CD4-positive, alpha-beta T cell treated with Interleukin-4 for 1 hour (primary cell): ENCODE data around the gene POLN.
"Not testable (repeated sequence)": the region's sequence is repeated elsewhere in the genome, so short reads cannot be mapped to it uniquely, and the experiment has no call there.

Experiments
- DNase-seq, 2 donors: peaks; one replicate each; pipeline ENCODE4 v3.0.0-alpha.2; 2020 to 2022

POLN gene

DNA sequence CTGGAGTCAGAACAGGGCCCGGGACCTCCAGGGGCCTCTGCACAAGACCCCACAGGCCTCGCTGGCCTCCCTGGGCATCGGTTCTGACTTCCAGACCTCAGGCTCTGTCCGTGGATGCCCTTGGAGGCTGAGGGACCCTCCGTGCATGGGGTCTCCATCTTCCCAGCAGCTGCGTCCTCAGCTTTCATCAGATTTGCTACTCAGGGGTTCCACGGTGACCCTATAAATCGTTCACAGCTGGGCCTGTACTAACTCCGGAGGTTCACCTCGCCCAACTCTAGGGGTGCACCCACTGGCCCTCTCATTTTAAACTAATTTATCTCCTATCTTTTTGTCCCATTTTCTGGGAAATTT lies 33.1 kb upstream of the POLN start:
- DNase-seq = not testable (repeated sequence)

- DNase-seq = no peak
These were observed 32.6 kb upstream of the POLN start for GRCh38 chr4:2274320-2275043.

DNA sequence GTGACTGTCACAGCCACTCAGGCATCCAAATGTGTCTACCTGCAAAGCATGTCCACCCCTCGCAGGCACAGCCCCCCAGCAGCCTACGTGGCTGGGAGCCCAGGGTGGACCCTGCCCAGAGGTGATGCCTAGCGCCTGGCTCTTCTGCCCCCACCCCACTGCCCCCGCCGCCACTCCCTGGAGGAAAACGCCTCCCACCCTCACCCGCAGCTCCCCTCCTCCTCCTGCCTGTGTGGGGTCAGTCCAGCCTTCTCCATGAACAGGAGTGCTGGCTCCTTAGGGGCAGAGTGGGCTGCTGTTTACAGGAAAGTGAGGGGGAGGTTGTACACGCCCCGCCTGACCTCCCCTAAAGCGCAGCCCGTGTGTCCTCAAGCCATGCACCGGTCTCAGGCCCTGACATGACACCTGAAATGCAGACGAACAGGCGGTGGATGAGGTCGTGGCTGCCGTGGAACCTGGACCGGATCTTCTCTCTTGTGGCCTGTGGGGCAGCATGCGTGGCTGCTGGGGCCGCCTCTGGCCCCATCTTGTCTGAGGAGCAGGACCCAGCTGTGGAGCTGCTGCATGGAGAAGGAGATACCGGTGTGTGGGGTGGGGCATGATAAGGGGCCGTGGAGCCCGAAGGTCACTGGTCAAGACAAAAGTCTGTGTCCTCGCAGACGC lies 31.9 kb upstream of the POLN start:
- no peak for DNase-seq

DNA sequence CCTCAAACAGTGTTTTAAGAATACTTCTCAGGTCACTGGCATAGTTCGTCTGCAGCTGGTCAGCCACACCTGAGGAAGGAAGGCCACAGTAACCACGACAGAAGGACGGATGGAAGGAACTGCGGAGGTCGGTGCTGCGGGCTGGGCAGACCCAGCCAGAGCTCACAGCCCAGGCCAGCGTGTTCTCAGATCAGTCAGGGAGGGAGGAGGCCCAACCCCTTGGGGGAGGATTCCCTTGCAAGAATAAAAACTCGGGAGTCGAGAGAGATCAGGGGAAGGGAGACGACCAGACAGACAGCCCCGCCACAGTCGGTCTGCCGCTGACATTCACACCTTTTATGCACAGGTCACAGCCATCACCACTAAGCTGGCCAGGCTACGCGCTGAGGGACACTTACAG lies 31.3 kb upstream of the POLN start:
- DNase-seq = no peak

DNA sequence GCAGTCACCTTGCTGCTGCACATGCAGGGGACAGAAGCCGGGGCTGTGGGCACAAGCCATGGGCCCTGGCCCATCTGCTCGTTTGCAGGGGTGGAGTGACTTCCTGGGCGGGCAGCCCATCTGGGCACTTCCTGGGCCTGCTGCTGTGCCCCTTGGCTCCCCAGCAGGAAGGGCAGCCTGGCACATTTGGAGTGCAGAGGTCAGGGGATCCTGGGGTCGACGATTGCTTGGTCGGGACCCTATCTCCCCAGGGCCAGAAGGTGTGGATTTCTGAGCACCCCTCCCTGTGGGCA lies 30.9 kb upstream of the POLN start:
- DNase-seq = no peak

GRCh38 chr4:2272026-2272827 lies 30.3 kb upstream of the POLN start:
- no peak for DNase-seq

GRCh38 chr4:2271279-2272025 lies 29.5 kb upstream of the POLN start:
- DNase-seq = no peak

DNA sequence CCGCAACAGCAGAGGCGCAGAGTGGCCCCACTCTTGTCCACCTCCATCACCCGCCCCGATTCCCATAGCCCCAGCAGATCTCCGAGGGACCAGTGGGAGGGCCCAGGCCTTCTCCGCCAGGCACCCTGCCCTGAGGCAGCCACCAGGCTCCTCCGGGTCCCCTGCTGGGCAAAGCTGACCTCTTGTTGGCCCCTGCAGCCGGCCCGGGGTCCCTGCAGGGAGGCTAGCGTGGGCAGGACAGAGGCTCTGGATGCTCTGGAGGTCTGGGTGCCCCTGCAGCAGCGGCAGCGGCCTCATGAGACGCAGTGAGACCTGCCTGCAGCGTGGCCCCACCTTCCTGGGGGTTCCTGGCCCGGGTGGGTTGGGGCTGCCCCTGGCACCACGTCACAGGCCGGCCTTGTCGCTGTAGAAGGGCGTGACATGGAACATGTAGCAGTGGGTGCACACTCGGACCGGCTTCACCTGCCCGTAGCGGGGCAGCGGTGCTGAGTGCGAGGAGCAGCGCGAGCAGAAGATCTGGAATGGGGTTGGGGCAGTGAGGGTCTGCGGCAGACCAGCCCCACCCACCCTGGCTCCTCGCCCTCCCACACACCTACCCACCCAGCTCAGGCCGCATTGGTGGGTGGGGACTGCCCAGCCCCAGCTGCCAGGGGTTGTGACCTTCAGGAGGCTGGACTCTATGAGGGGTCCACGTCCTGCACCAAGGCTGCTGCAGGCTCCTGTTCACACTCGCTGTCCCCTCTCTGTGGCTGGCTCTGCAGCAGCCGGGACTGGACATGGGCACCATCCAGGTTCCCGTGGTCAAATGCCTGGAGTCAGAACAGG lies 28.6 kb upstream of the POLN start:
- DNase-seq = no peak

- no peak for DNase-seq
These were observed 27.8 kb upstream of the POLN start for GRCh38 chr4:2269618-2270163.

- DNase-seq = no peak
These were observed 27.2 kb upstream of the POLN start for GRCh38 chr4:2269206-2269531.

GRCh38 chr4:2268357-2269205 lies 26.7 kb upstream of the POLN start:
- DNase-seq = no peak

DNA sequence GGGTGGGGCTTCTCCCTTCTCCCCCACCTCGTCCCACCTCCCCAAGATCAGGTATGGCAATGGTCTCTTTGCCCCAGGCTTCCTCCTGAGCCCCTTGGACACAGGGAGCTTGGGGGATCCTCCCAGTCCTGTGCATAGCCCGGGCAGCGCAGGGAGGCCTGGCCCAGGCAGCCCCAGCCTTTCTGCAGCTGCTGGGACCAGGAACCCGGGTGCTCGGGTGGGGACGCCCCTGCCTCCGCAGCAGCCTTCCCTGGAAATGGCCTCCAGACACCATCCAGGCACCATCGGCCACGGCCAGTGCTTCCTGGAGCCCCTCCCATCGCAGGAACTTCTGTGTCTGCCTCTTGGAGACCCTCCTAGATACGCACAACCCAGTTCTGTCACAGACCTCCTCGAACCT lies 25.9 kb upstream of the POLN start:
- no peak for DNase-seq

GRCh38 chr4:2267320-2267811 lies 25.4 kb upstream of the POLN start:
- DNase-seq = no peak

- DNase-seq = no peak
These were observed 24.9 kb upstream of the POLN start for GRCh38 chr4:2266821-2267220.

GRCh38 chr4:2266181-2266580 lies 24.3 kb upstream of the POLN start:
- no peak for DNase-seq

- DNase-seq = no peak
These were observed 23.5 kb upstream of the POLN start for GRCh38 chr4:2265113-2266110.

GRCh38 chr4:2264481-2265041 lies 22.6 kb upstream of the POLN start:
- no peak for DNase-seq

- DNase-seq = no peak
These were observed 22.0 kb upstream of the POLN start for GRCh38 chr4:2263926-2264321.

DNA sequence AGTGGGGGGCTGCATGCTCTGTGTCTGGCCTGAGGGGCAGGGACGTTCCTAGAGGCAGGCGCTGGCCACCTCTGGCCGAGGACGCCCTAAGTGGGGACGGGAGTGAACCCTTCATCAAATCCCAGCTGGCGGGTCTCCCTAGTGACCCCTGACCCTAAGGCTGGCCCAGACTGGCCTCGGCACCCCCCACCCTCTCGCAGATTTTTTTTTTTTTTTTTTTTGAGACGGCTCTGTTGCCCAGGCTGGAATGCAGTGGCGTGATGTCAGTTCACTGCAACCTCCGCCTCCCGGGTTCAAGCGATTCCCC lies 21.0 kb upstream of the POLN start:
- no peak for DNase-seq
